HG03565 (cell line): ENCODE data around the gene WNT11.

ENCODE experiments used
- ATAC-seq: cut with Tn5 transposase; IDR thresholded peaks from one replicate; pipeline ENCODE4 v1.9.1; 2021; ENCODE audit warnings: mild to moderate bottlenecking, moderate library complexity; ENCODE audit not compliant: unreplicated experiment

WNT11 gene

GRCh38 chr11:76206327-76207081, at the start of gene WNT11:
WNT11 (minus strand) TSS chr11:76206502; CDS start chr11:76206407, 95 bp downstream.
- ATAC-seq = no peak

DNA sequence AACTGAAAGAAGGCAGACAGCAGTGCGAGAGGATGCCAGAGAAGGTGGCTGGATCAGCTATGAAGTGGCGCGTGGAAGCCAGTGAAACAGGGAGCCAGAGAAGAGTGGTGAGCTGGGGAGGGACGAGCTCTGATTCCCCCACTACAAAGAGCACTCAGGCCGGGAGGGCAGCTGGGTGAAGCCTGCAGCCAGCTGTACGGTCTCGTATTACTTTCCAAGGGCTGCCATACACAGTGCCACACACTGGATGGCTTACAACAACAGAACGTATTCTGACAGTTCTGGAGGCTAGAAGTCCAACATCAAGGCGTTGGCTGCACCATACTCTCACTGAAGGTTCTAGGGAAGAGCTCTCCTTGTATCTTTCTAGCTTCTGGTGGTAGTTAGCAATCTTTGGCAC, 47.1 kb upstream of the WNT11 start:
- no peak for ATAC-seq

- ATAC-seq = no peak
Observed at GRCh38 chr11:76252631-76253070, 46.3 kb upstream of the WNT11 start.

DNA sequence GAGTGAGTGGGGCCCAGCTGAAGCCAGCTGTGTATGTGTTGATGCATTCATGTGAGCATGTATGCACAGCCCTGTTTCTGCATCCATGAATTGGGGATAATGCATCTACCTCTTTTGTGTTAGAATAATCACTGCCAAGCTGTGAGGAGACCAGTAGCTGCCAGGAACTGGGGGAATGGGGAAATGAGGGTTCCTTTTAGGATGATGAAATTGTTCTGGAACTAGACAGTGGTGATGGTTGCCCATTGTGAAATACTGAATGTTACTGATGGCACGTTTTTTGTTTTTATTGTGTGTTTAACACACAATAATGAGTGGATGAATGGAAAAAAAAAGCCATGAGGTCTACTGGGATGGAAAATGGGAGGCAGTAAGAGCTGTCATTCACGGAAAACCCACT, 45.3 kb upstream of the WNT11 start:
- ATAC-seq = no peak

- no peak for ATAC-seq
Observed at GRCh38 chr11:76251226-76251575, 44.9 kb upstream of the WNT11 start.

DNA sequence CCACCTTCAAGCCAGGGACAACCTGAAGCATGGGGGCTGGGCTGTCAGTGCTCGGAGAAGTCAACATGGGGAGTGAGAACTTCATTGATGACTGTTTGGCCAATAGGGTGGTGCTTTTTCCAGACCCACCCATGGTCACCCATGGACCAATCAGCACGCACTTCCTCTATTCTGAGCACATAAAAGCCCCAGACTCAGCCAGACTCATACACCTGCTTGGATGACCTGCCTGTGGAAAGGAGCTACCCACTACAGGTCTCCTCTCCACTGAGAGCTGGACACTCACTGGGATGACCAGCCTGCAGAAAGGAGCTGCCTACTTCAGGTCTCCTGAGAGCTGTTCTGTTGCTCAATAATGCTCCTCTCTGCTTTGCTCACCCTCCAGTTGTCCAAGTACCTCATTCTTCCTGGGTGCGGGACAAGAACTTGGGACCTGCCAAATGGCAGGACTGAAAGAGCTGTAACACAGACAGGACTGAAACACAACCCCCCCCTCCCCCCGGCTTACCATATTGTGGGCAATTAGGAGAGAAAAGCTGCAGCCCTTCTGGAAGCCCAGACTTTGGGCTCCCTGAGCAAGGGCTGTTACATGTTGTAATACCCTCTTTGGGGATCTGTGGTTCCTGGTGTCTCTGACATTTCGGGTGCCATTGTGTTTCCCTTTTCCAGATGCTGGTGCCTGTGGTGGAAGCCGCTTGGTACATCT, 44.4 kb upstream of the WNT11 start:
- ATAC-seq = no peak

DNA sequence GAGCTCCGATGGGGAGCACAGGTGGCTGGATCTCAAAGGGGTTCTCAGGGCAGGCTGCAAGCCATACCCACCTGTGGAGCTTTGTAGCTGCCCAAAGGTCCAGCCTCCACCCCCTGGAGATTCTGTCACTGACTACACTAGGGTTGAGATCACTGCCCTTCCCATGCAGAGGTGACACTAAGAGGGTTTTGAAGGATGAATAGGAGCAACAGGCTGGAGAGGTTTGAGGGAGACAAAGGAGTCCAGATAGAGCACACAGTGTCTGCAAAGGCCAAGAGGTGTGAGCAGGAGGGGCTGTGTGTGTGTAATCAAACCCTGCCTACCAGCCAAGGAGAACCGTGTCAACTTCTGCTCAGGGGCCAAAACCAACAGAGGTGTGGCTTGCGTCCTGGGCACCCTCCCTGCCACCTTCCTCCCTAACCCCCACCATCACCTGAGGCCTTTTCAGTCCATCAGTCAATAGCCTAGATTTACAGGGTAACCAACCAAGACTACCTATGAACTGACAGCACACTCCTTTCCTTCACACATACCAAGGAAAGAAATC, 43.0 kb upstream of the WNT11 start:
- ATAC-seq = no peak

DNA sequence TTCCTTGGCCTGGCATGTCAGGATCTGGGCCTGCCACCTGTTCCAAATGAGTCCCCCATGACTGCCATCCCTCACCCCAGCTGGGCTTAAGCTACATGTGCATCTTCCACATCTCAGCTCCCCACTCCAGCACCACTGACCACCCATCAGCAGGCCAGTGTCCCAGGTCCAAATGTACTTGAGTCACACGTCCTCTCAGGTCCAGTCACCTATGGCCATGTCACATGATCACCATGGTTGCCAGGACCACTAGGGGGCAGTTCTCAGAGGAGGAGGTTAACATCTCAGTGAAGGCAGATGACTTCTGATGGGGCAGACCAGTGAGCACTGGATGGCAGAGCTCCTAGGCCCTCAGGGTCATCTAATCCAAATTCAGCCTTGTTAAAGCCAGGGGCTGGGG, 41.9 kb upstream of the WNT11 start:
- no peak for ATAC-seq

DNA sequence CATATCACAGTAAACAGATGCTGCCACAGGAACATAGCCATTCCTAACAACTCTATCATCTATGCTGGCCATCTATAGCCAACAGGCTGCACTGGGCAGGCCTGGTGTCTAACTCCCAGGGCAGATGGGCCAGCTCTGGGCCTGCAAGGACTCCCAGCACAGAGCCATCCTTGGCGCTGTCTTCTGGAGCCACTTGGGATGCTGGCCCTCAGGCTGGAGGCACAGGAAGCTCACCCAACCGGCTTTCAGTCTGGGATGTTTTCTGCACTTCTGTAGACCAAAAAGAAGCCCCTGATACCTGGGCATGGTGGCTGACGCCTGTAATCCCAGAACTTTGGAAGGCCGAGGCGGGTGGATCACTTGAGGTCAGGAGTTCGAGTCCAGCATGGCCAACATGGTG, 40.8 kb upstream of the WNT11 start:
- no peak for ATAC-seq

GRCh38 chr11:76246271-76246933, 40.1 kb upstream of the WNT11 start:
- ATAC-seq = no peak

GRCh38 chr11:76245720-76246119, 39.4 kb upstream of the WNT11 start:
- no peak for ATAC-seq

- no peak for ATAC-seq
Observed at GRCh38 chr11:76244316-76244851, 38.1 kb upstream of the WNT11 start.

DNA sequence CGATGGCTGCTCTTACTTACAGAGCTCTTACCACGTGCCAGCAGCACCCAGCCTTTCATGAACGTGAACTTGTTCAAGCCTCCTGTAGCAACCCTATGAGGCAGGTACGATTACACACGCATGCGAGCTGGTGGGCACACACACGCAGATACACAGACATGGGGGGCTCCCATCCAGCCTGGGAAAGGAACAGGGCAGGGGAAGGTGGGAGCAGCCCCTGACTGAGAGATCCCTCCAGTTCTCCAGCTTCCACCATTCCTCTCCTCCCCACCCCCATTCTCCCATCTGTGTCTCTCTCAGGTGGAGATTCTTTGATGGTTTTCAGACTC, 37.6 kb upstream of the WNT11 start:
- no peak for ATAC-seq

DNA sequence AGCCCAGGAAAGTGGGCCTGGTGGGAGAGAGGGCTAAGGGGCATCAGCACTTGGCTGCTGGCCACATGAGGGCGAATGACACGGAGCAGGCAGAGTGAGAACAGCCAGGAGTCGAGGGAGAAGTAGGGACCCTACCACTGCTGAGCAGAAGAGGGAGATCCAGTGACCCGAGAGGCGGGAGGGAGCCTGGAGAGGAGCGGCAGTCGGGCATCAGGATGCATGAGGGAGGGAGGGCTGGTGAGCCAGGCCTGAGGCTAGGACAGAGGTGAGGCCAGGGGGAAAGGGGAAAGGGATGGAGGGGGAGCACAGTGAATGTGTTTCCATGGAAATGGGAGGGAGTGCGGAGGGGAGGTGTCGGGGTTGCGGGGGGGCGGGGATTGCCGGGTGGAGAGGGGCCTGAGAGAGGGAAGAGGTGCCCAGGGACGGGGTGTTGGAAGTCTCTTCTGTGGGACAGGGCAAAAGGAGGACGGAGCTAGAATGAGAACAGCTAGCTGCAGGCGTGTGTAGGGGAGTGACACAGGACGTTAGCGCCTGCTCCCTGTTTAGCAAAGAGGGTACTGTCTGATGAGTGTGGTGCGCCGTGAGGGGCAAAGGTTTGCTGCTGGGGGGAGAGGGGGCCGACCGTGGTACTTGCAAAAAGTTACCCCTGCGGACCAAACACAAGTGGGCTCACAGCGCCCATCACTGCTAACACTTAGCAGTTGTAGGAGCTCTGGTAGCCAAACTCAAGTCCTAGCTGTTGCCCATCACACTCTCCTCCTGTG, 37.1 kb upstream of the WNT11 start:
- no peak for ATAC-seq

DNA sequence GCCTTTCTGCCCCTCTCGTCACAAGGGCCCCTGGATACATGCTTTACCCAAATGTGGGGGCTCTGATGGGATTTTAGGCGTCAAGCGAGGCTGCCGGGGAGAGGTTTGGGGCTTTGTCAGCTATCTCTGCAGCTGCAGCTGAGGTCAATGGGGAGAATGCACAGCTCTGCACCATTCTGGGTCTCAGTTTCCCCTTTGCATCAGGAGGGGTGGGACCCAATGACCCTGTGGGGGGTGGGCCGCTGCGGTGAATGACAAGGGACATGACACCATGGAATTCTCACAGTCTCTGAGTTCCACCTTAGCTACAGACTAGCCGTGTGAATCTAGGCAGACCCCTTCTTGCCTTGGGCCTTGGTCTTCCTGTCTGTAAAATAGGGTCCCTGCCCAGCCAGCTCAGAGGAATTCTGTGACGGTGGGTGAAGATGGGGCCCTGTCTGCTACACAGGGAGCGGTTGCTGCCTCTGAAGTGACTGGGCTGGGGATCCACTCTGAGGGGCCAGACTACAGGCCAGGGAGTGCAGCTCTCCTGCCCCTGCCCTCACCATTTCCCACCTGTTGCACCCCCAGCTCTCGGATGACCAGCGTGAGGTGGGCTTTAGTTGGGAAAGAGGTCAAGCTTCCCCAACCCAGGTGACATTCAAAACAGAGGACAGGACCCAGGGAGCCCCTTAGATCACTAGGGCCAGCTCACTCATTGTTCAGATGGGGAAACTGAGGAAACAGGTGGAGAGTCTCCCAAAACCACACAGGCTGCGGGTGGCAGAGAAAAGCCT, 35.9 kb upstream of the WNT11 start:
- no peak for ATAC-seq

DNA sequence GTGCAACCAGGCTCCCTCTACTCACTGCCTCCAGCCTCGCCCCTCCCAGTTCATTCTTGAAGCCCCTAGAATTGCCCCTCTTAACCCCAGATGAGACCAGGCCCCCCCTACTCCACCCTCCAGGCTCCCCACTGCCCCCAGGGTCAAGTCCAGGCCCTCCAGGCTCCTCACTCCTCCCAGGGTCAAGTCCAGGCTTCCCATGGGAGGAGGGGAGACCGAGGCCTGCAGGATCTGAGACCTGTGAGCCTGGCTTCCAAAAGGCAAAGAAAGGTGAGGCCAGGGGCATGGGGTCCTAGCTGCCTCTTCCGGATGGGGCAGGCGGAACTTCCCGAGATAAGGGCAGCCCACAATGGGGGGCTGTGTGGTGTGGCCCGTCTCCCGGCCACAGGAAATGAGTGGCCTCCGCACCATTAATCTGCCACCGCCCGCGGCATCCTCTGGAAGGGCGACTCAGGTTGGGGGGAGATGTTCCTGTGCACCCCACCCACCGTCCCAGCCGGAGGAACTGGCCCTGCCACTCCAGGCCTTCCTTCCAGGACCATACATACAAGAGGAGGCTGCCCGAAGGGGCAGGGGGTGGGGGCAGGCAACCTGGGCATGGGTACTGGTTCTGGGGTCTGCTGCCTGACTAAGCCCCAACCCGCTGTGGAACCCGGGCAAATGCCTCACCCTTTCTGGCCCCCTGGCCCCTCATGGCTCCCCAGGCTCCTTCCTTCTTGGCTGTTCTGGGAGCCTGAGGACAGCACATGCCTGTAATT, 35.1 kb upstream of the WNT11 start:
- ATAC-seq = no peak

GRCh38 chr11:76240666-76241065, 34.4 kb upstream of the WNT11 start:
- no peak for ATAC-seq

DNA sequence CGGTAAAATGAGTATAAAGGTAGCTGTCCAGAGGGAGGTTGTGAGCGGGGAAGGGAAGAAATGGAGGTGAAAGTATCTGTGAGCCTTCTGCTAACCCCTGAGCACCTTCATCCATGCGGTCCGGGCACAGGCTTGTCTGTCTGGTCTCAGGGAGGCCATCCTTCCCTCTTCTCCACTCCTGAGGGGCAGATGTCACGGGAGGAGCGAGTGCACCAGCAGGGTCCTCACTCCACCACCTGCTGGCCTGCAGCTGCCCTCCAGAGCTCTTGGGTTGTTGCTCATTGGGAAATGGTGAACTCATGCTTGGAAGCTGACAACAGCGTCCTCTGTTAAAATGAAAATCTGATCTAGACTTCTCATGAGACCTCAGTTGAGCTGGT, 33.8 kb upstream of the WNT11 start:
- no peak for ATAC-seq

GRCh38 chr11:76239483-76240160, 33.3 kb upstream of the WNT11 start:
- ATAC-seq = no peak
